ENCODE measurements around the gene BAIAP3.

The BAIAP3 gene

DNA sequence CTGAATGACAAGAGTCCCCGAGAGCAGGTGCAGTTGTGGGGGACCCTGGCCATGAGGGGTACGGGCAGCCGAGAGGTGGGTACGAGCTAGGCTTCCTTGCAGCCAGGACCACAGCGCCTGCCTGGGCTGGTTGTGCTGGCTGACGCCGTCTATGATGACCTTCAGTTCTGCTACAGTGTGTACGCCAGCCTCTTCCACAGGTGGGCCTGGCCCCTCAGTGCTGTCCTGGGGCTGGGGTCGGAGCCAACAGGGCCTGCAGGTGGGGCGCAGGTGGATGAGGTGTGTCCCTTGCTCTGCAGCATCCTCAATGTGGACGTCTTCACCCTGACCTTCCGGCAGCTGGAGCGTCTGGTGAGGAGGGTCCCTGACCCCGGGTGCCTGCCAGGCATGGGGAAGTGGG is 11.1 kb downstream of the BAIAP3 start:
- DNase-seq (ENCODE audit: insufficient read length, low spot score) = no peak
- FAIRE-seq = no peak

DNA sequence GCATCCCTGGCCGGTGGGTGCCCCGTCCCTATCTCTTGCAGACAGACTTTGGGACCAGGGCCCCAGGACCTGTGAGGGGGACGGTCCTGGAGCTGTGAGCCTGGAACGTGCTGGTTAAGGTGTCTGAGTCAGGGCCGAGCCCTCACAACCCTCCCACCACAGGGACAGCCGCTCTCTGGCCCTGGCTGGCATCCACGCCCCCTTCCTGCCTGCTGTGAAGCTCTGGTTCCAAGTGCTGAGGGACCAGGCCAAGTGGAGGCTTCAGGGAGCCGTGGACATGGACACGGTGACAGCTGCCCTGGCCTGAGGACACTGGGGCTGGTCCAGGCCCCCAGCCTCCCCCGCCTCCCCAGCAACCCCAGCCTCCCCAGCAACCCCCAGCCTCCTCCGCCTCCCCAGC is 11.6 kb downstream of the BAIAP3 start:
- DNase-seq (ENCODE audit: insufficient read length, low spot score) (no peak), FAIRE-seq (no peak)

GRCh38 chr16:1345651-1346421 is 12.4 kb downstream of the BAIAP3 start:
- no peak for DNase-seq (ENCODE audit: insufficient read length, low spot score)
- FAIRE-seq = no peak

DNA sequence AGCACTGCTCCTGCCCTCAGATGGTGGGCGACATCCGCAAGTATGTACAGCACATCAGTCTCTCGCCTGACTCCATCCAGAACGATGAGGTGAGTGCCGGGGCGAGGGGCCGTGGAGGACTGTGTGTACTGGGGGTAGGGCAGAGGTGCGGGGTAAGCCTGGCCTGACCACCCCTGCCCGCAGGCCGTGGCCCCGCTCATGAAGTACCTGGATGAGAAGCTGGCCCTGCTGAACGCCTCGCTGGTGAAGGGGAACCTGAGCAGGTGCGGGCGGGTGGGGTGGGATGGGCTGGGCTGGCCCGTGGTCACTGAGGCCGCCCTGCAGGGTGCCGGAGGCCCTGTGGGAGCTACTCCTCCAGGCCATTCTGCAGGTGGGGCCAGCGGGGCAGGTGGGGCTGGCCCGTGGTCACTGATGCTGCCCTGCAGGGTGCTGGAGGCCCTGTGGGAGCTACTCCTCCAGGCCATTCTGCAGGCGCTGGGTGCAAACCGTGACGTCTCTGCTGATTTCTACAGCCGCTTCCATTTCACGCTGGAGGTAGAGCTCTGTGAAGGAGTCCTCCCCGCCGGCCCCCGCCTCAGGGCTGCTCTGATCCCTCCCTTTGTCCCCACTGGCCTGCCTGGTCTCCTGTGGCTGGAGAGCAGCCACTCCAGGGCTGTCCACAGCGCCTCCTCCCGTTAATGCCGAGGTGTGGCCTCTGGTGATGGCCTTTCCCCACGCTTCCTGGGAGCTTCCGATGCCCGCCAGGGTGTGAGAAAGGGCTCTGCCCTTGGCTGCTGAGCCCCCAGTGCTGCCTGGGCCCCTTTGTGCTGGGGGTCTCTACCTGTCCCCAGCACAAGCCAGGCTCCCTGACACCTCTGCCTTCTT is 13.2 kb downstream of the BAIAP3 start:
- DNase-seq (ENCODE audit: insufficient read length, low spot score) (no peak), FAIRE-seq (no peak)

GRCh38 chr16:1347286-1347855 is 13.9 kb downstream of the BAIAP3 start:
- DNase-seq (ENCODE audit: insufficient read length, low spot score) (no peak), FAIRE-seq (no peak)

- no peak for FAIRE-seq
- no peak for DNase-seq (ENCODE audit: insufficient read length, low spot score)
Observed at GRCh38 chr16:1347962-1348361, 14.5 kb downstream of the BAIAP3 start.

GRCh38 chr16:1348441-1348840 is 15.0 kb downstream of the BAIAP3 start:
- FAIRE-seq (no peak), DNase-seq (ENCODE audit: insufficient read length, low spot score) (no peak)

- DNase-seq (ENCODE audit: insufficient read length, low spot score) (no peak), FAIRE-seq (no peak)
Observed at GRCh38 chr16:1348926-1349325, 15.5 kb downstream of the BAIAP3 start.

- FAIRE-seq (no peak), DNase-seq (ENCODE audit: insufficient read length, low spot score) (no peak)
Observed at GRCh38 chr16:1349351-1349750, 15.9 kb downstream of the BAIAP3 start.

- FAIRE-seq = no peak
- no peak for DNase-seq (ENCODE audit: insufficient read length, low spot score)
Observed at GRCh38 chr16:1349951-1350350, 16.5 kb downstream of the BAIAP3 start.

DNA sequence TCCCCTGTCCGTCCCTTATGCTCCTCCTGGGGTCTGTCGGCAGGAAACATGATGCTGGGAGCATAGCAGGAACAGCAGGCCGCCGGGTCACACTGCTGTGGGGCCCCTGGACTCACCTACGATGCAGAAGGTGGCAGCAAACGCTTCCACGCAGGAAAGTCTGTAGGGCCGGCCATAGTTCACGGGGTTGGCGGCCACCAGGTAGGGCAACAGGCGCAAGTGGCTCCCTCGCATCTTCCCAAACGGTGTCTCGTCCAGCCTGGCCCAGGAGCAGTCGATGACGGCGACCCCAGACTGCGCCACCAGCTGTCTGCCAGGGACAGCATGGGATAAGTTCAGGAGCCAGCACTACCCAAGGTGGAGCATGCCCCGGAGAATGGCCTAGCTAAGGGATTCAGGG is 17.2 kb downstream of the BAIAP3 start:
- FAIRE-seq (no peak), DNase-seq (ENCODE audit: insufficient read length, low spot score) (no peak)

- no peak for DNase-seq (ENCODE audit: insufficient read length, low spot score)
Observed at GRCh38 chr16:1351215-1351581, 17.8 kb downstream of the BAIAP3 start.

DNA sequence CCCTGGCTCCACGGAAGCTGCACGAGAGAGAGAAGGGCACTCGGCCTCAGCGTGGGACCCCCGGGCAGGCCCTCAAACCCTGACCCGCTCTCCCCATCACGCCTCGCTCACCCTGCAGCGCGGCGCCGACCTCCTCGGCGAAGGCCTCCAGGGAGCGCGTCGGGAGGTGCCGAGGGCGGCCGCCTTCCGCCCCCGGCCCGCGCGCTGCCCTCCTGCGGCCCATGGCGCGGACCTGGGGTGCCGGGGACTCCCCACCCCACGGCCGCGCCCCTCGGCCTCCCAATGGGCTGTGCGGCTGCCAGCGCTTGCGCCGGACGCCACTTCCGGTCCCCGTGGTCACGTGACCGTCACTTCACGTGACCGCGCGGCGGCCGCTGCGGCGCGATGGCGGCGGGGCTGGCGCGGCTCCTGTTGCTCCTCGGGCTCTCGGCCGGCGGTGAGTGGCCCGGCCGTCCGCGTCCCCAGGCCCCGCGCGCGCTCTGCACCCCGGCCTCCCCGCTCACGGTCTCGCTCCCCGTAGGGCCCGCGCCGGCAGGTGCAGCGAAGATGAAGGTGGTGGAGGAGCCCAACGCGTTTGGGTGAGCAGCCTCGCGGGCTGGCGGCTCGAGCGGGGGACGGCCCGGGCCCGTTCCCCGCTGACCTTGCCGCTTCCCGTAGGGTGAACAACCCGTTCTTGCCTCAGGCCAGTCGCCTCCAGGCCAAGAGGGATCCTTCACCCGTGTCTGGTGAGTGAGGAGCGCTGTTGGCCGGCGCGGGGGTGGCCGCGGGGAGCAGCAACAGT is 18.3 kb downstream of the BAIAP3 start, which contains the start of the genes GNPTG and TSR3:
Gene GNPTG (plus strand): TSS at position 350 of the 781 bp plus-strand sequence. CDS start 35 bp downstream, at position 385.
Gene TSR3 (minus strand): TSS at position 297 of the 781 bp plus-strand sequence. CDS start 74 bp downstream, at position 223.
- FAIRE-seq (peak; percentile 64), DNase-seq (ENCODE audit: insufficient read length, low spot score) (peak; percentile 98)

More at GRCh38 chr16:1351215-1351581, 17.8 kb downstream of the BAIAP3 start:
- FAIRE-seq = no peak

DNA sequence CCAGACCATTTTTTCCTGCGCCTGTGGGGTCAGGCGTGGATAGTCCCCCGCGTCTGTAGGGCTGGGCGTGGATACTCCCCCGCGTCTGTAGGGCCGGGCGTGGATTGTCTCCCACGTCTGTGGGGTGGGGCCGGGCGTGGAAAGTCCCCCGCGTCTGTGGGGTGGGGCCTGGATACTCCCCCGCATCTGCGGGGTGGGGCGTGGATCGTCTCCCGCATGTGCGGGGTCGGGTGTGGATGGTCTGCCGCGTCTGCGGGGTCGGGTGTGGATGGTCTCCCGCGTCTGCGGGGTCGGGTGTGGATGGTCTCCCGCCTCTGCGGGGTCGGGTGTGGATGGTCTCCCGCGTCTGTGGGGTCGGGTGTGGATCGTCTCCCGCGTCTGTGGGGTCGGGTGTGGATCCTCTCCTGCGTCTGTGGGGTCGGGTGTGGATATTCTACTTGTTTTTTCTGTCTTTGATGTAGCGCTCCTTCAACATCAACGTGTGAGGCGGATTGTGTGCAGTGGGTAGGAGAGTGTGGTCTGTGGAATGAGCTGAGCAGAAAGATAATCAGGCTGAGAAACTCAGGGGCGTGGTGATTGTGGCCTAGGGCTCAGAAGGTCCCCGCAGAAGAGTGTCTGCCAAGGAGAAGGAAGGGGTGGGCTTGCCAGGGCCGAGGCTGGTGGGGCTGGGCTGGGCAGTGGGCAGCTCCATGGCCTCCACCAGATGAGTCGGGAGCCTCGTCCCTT is 21.5 kb downstream of the BAIAP3 start:
- FAIRE-seq = no peak
- DNase-seq (ENCODE audit: insufficient read length, low spot score) = no peak

DNA sequence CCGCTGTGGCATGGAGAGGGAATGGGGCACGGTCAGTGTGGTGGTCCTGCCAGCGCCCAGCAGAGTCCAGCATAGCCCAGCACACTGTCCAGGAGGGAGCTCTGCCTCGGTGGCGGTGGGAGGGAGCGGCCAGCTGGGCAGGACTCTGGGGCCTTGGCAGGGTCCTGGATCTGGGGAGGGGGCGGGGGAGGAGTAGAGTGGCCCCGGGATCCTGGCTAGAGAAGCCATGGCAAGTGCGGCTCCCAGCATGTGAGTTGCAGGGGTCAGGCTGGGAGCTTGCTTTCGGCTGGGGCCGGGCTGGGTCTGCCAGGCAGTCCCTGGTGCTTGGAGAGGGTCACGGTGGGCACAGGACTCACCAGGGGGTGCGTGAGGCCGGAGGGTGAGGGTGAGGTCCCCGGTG is 22.1 kb downstream of the BAIAP3 start:
- FAIRE-seq (no peak), DNase-seq (ENCODE audit: insufficient read length, low spot score) (no peak)

DNA sequence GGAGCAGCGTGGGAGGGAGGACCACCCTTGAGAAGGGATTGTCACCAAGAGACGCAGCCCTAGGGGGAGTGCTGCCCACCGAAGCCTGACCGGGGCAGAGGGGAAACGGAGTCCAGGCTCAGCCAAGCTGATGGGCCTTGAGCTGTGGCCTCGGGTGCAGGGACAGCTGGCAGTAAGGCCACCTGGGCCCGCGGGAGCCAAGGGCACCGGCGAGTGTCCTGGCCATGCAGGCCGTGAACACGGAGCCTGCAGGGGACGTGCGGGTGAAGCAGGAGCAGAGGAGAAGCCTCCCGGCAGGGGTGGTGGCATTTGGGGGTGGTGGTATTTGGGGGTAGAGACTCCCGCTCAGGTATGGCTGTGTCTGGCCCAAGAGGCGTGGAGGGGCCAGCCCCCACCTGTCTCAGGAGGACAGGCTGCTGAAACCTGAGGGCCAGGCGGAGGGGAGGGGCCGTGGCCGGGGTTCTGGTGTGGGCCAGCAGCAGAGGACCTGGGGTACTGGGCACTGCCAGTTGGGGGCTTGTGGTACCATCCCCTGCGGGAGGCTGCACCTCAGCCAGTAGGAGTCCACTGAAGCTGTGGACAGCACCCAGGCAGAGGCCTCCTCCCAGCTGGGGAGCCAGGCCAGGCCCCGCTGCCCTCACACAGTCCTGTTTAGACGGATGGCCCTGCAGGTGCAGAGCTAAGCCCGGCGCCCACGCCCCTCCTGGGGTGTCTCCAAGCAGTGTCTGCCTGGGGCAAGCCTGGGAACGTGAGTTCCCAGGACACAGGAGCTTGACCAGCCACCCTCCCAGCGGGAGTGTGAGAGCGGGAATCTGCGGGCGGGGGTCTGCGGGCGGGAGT is 22.8 kb downstream of the BAIAP3 start:
- no peak for DNase-seq (ENCODE audit: insufficient read length, low spot score)
- FAIRE-seq = no peak

DNA sequence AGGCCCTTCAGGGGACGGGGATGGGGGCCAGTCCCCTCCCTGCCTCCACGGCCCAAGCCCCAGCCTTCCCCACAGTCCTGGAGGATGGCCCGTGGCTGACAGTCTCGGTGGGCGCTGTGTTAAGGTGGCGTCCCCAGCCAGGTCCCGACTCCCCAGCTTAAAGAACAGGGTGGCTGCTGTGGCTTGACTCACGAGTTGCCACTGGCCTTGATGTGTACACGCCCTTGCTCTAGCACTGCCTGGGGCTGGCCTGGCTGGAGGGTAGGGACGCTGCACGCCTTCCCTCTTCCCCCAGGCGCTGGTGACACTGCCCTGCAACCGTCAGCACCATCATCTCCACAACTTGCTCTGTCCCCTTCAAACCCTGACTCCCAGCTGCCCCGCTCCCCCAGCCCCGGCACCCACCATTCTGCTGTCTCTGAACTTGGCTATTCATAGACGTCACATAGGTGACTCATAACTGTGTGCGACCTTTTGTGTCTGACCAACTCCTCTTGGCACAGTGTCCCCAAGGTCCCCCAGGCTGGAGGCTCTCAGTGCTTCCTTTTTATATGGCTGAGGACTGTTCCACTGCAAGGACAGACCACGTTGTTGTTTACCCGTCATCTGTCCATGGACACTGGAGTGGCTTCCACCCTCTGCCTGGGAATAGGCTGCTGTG is 24.6 kb downstream of the BAIAP3 start:
- FAIRE-seq = no peak

DNA sequence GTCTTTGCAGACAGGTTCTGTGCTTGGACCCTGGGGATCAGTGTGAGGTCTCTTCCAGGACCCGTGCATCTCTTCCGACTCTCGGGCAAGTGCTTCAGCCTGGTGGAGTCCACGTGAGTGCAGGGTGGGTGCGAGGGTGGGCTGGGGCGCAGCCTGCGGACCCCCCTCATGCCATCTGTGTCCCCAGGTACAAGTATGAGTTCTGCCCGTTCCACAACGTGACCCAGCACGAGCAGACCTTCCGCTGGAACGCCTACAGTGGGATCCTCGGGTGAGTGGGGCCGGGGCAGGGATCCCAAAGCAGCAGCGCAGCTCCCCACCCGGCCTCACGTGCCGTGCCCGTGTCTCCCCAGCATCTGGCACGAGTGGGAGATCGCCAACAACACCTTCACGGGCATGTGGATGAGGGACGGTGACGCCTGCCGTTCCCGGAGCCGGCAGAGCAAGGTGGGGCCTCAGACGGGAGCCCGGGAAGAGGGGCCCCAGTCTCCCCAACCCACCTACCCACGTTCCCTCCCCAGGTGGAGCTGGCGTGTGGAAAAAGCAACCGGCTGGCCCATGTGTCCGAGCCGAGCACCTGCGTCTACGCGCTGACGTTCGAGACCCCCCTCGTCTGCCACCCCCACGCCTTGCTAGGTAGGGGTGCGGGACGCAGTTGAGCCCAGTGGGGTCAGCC is 28.4 kb downstream of the BAIAP3 start:
- DNase-seq (ENCODE audit: insufficient read length, low spot score) = no peak
- no peak for FAIRE-seq

More for the DNA sequence above, 24.6 kb downstream of the BAIAP3 start:
- DNase-seq (ENCODE audit: insufficient read length, low spot score) = no peak
